Esophagus muscularis mucosa (tissue), 4 donors: ENCODE measurements around the gene SDS. TPM values are rescaled to one million over a fixed set of nuclear protein-coding genes. Genes with fewer than 3 reads are reported as not detected.

Experiments used
- DNase-seq: peaks from one replicate; pipeline ENCODE4 v3.0.0-alpha.2; 2017; ENCODE audit errors: extremely low spot score
- H3K27ac ChIP-seq, 4 donors: fragments of 200-600 bp; sonication (generic); replicated peaks in 1 of 4; 1 replicate in 3 of 4; 2 replicates in 1 of 4; pipeline ENCODE4 v1.5.1; 2016 to 2019; ENCODE audit warnings: mild to moderate bottlenecking in 1 of 4
- H3K27me3 ChIP-seq, 4 donors: fragments of 200-600 bp; sonication (generic); one replicate each; pipeline versions ENCODE4 v1.5.1 to v1.6.0; 2016 to 2019
- H3K36me3 ChIP-seq, 4 donors: fragments of 200-600 bp; sonication (generic); one replicate each; pipeline ENCODE4 v1.5.1; 2016 to 2019
- H3K4me1 ChIP-seq, 4 donors: fragments of 200-600 bp; sonication (generic); one replicate each; pipeline ENCODE4 v1.5.1; 2016 to 2019
- H3K4me3 ChIP-seq, 4 donors: fragments of 200-600 bp; sonication (generic); 1 replicate in 2 of 4; 2 replicates in 2 of 4; pipeline ENCODE4 v1.5.1; 2016 to 2019; ENCODE audit warnings: mild to moderate bottlenecking in 4 of 4, moderate library complexity in 1 of 4
- H3K9me3 ChIP-seq, 4 donors: fragments of 200-600 bp; sonication (generic); 1 replicate in 3 of 4; 2 replicates in 1 of 4; pipeline ENCODE4 v1.5.1; 2016 to 2019
- CTCF ChIP-seq, 3 experiments: fragments of 200-600 bp in 2 of 3; fragments of 450-650 bp in 1 of 3; sonication (generic) in 2 of 3; IDR thresholded peaks; one replicate each; pipeline ENCODE4 v1.5.1; 2017 to 2019; ENCODE audit warnings: antibody characterized with exemption in 3 of 3, mild to moderate bottlenecking in 2 of 3, moderate library complexity in 1 of 3
- EP300 ChIP-seq: sonication (generic); formaldehyde crosslinking; IDR thresholded peaks from one replicate; pipeline ENCODE4 v1.6.1; 2017; ENCODE audit warnings: antibody characterized with exemption
- POLR2A ChIP-seq: fragments of 450-650 bp; IDR thresholded peaks from one replicate; pipeline ENCODE4 v1.6.1; 2017; ENCODE audit warnings: antibody characterized with exemption, moderate library complexity, mild to moderate bottlenecking, low read depth
- POLR2AphosphoS5 ChIP-seq, 2 donors: sonication (generic); formaldehyde crosslinking; IDR thresholded peaks; one replicate each; pipeline ENCODE4 v1.6.1; 2017; ENCODE audit warnings: antibody characterized with exemption in 2 of 2
- WGBS: methylation state at CpG from one replicate; pipeline ENCODE4 v1.1.5; 2018; 5-methylcytosine and 5-hydroxymethylcytosine counted together
- intact Hi-C: fragments of 100-400 bp; cut with DNase I; formaldehyde crosslinking; loops from one replicate; pipeline ENCODE4 v1.15.1; 2023
- total RNA-seq, 4 donors: library from RNA; depleted of rRNA; stranded (reverse); fragments of >200 nt; gene quantifications; one replicate each; pipeline versions ENCODE4 v1.1.0 to v1.2.1, GENCODE V29; 2016

Gene SDS
- total RNA-seq, 4 donors from 2014 or later = 13.6 TPM; not detected in 3

GRCh38 chr12:113416091-113416754 is 12.5 kb upstream of the SDS start:
- Histone ChIP-seq H3K36me3 (no peaks in the 10 kb centered on the region), H3K4me1 (peaks cover 0 to 5% (median 0%) of the 10 kb centered on the region in 4 donors), H3K4me3 (no peak overlapping the region), H3K9me3 (no peaks in the 10 kb centered on the region), H3K27ac (peak overlapping the region in 1 of 4 donors; percentile 19), H3K27me3 (peaks cover 0 to 5% (median 0%) of the 10 kb centered on the region in 4 donors)
- 41% methylated on average over 6 of the region's 6 CpGs for WGBS
- intact Hi-C loops = no loop called here
- DNase-seq = no peak
- TF ChIP-seq CTCF (IDR thresholded peaks at IDR 0.05) (no peak), POLR2AphosphoS5 (IDR thresholded peaks at IDR 0.05) (no peak), POLR2A (no peak), EP300 (no peak)

- no peak for DNase-seq
- peaks cover 0 to 5% (median 0%) of the 10 kb centered on the region in 4 donors for H3K4me1 ChIP-seq
- H3K27me3 ChIP-seq = peaks cover 0 to 19% (median 0%) of the 10 kb centered on the region in 4 donors
- intact Hi-C loops = no loop called here
- no peaks in the 10 kb centered on the region for H3K9me3 ChIP-seq
- H3K36me3 ChIP-seq = no peaks in the 10 kb centered on the region
- 87% methylated on average over 8 of the region's 9 CpGs for WGBS
- TF ChIP-seq POLR2A (no peak), CTCF (IDR thresholded peaks at IDR 0.05) (no peak), POLR2AphosphoS5 (IDR thresholded peaks at IDR 0.05) (no peak), EP300 (no peak)
- no peak overlapping the region for H3K4me3 ChIP-seq
- no peak overlapping the region for H3K27ac ChIP-seq
Measured at GRCh38 chr12:113414519-113415038, 10.9 kb upstream of the SDS start.

- no peak for DNase-seq
- Histone ChIP-seq H3K4me1 (peaks cover 0 to 3% (median 0%) of the 10 kb centered on the region in 4 donors), H3K9me3 (no peaks in the 10 kb centered on the region), H3K27ac (no peak overlapping the region), H3K27me3 (peaks cover 0 to 20% (median 0%) of the 10 kb centered on the region in 4 donors), H3K36me3 (no peaks in the 10 kb centered on the region), H3K4me3 (no peak overlapping the region)
- 52% methylated on average over 11 of the region's 11 CpGs for WGBS
- intact Hi-C loops = no loop called here
- TF ChIP-seq EP300 (no peak), CTCF (IDR thresholded peaks at IDR 0.05) (no peak), POLR2AphosphoS5 (IDR thresholded peaks at IDR 0.05) (no peak), POLR2A (no peak)
Measured at GRCh38 chr12:113413488-113413939, 9.8 kb upstream of the SDS start.

- WGBS = 53% methylated on average over 9 of the region's 9 CpGs
- H3K4me3 ChIP-seq = no peak overlapping the region
- H3K4me1 ChIP-seq = no peaks in the 10 kb centered on the region
- H3K36me3 ChIP-seq = no peaks in the 10 kb centered on the region
- H3K27ac ChIP-seq = no peak overlapping the region
- intact Hi-C loops = no loop called here
- TF ChIP-seq POLR2AphosphoS5 (IDR thresholded peaks at IDR 0.05) (no peak), CTCF (IDR thresholded peaks at IDR 0.05) (no peak), EP300 (no peak)
- no peaks in the 10 kb centered on the region for H3K9me3 ChIP-seq
- DNase-seq = no peak
- peaks cover 0 to 17% (median 0%) of the 10 kb centered on the region in 4 donors for H3K27me3 ChIP-seq
Measured at GRCh38 chr12:113409462-113410124, 5.9 kb upstream of the SDS start.
